CD4-positive, alpha-beta T cell treated with Interleukin-21 for 1 hour (primary cell): Measurements from ENCODE around the gene SERPINB10.

Source experiments
- DNase-seq: peaks from one replicate; pipeline ENCODE4 v3.0.0-alpha.2; 2020

Gene SERPINB10

GRCh38 chr18:63907664-63908063 lies at the start of gene SERPINB10:
Gene SERPINB10, plus strand, starts transcription at chr18:63907958. Its CDS starts 7,553 bp downstream, at chr18:63915511.
- no peak for DNase-seq

DNA sequence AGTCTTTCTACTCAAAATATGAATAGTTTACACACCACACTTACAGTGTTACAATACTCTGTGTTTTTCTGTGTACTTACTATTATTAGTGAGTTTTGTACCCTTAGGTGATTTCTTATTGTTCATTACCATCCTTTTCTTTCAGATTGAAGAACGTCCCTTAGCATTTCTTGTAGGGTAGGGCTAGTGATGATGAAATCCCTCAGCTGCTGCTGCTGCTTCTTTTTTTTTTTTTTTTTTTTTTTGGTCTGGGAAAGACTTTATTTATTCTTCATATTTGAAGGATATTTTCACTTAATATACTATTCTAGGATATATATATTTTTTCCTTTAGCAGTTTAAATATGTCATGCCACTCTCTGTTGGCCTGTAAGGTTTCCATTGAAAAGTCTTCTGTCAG lies 49.3 kb upstream of the SERPINB10 start:
- DNase-seq, result no peak

- DNase-seq, result no peak
Observed at GRCh38 chr18:63859781-63860475, 47.8 kb upstream of the SERPINB10 start.

GRCh38 chr18:63860531-63860930 lies 47.2 kb upstream of the SERPINB10 start:
- no peak for DNase-seq

DNA sequence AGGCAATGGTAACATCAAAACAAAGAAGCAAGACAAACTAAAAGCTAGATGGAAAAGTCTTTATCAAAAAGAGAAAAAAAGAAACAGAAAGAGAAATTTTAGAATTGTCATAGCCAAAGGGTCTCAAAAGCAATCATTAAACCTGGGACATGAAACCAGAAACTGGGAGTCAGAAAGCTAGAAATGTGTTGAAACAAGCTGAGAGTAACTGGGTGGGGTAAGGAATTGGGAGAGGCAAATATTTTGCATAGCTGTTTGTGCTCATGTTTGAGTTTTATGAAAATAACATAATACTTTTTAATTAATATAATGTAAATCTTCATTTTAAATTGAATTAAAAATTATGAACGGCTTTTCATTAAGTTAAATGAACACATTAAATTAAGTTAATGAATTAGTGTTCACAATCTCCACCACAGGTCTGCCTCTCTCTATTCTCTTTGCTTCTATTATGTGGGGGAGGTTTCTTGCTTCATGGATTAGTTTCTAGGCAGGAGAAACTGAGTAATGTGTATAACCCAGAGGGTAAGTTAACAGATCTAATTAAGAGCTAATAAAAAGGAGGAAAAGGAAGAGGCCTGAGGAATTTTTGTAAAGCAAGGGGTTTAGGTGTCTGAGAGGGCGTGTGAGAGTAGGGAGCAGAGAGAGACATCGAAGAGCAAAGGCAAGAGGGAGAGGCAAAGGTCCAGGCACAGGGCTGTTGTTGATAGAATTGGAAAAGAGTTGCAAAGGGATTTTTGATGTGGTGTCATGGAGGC lies 40.2 kb upstream of the SERPINB10 start:
- no peak for DNase-seq

- no peak for DNase-seq
Observed at GRCh38 chr18:63868546-63868945, 39.2 kb upstream of the SERPINB10 start.

GRCh38 chr18:63869374-63869773 lies 38.4 kb upstream of the SERPINB10 start:
- DNase-seq, result no peak

DNA sequence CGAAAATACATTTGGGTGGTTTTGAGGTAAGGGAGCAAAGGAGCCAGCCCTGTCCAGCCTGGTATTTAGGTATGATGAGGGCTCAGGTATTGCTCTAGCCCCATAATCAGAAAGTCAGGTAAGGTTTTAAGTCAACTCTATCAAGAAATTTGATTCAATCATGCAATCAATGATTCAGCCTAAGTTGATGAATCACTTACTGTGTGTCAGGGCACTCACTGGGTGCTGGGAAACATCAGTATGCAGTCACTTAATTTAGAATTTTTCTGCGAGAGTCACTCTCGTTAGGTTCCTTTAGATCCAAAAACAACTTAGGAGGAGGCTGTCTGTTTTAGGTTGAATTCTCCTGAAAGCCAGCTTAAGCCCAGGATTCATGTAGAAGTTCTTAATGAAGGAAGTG lies 37.9 kb upstream of the SERPINB10 start:
- DNase-seq, result no peak

- DNase-seq, result no peak
Observed at GRCh38 chr18:63871836-63872235, 35.9 kb upstream of the SERPINB10 start.

GRCh38 chr18:63872586-63872985 lies 35.2 kb upstream of the SERPINB10 start:
- no peak for DNase-seq

DNA sequence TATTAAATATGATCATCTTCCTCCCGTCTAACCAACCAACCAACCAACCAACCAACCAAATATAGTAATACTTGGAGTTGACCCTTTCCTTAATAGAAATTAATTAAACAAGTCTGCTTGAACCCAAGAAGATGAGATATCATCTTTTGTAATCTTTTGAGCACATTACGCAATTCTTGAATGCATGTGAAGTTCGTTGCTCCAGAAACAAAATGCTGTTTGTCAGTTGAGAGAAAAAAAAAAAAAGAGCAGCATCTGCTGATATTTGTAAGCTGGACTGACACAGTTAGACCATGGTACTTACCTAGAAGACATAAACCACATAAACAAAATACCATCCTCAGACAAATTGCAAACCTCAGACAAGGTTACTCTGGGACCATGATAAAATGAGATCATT lies 29.4 kb upstream of the SERPINB10 start:
- no peak for DNase-seq

- DNase-seq, result no peak
Observed at GRCh38 chr18:63878925-63879324, 28.8 kb upstream of the SERPINB10 start.

DNA sequence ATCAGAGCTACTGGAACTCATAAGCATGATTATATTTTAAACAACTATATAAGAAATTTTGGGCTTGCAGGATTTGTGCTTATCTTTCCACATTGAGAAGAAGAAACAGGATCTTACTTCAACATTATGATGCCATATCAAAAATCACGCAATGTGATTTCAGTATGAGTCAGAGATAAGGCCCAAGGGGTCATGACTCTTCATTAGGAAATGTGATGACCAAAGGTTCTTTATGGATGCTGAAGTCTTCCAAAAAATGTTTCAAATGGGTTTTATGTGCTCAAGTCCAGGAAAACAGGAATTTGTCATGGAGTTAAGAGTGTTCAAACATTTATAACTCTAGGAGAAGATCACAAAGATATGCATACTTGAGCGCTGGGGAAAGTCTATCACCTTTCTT lies 28.0 kb upstream of the SERPINB10 start:
- DNase-seq, result no peak

DNA sequence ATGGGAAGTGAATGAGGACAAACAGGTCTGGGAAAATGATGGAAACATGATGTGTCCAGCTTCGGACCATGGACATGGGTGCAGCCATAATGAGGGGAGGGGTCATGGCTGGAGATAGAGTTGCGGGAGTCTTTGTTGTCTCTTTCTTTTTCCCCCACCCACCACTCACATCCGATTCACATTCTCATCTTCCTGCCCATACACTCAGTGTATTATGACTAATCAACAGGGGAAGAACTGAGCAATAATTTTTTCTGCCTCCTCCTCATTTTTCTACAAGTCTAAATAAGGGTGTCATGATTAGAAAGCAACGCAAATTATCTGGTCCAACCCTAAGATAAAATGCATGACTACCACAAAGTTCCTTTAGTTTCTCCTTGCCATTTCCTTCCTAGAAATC lies 25.9 kb upstream of the SERPINB10 start:
- DNase-seq, result no peak

DNA sequence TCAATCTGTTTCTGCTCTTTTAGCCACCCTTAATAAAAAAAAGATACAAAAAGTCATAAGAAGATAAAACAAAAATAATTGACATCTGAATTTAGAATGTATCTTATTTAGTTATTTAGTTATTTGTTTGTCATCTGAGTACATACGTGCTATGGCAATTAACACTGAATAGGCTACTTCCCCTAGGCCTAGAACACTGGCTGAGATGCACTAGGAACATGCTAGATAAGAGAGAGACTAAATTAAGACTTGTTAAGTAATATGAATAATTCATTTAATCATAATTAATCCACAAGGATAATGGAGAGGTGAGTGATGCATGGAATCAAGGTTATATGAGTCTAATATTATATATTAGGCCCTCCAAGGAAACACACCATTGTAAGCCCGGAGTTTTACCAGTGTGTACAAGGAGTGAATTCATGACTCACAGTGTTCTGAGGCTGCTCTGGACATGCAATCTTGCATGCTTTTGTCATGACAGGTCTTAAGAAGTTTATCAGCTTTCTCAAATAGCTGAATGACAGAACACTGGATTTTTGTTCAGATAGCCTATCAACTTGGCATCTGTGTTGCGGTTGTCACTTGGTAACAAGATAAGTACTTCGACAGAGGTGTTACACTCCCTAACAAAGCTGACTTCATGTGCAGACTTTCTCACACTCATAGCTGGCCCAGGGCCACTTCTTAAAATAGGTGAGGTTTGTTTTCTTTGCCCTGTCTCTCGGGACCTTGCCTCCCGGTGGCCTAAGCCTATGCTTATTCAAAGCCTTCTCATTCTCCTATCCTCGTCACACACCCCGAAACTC lies 25.2 kb upstream of the SERPINB10 start:
- no peak for DNase-seq

- DNase-seq, result no peak
Observed at GRCh38 chr18:63883617-63884016, 24.1 kb upstream of the SERPINB10 start.

- DNase-seq, result no peak
Observed at GRCh38 chr18:63887424-63887823, 20.3 kb upstream of the SERPINB10 start, which contains the start of gene SERPINB2. Gene SERPINB2, plus strand, starts transcription at chr18:63887705. Its CDS starts 3,740 bp downstream, at chr18:63891445.

- no peak for DNase-seq
Observed at GRCh38 chr18:63888470-63889190, 19.1 kb upstream of the SERPINB10 start.

DNA sequence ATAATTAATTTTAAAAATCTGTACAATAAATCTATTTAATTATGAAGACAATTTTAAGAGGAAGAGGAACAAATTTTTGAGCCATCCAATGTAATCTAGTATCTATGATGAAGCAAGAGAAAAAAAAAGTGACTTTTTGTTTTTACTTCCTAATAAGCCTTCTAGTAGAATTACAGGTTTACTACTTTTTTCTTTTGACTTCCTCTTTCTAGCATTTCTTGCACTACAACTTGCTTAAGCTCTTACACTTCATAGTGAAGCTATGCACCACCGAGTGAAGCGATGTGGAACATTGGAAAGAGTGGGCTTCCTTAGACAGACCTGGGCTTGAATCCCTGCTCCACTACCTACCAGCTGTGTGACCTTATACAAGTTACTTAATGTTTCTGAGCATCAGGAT lies 18.1 kb upstream of the SERPINB10 start:
- no peak for DNase-seq

GRCh38 chr18:63890237-63890949 lies 17.4 kb upstream of the SERPINB10 start:
- DNase-seq, result no peak

DNA sequence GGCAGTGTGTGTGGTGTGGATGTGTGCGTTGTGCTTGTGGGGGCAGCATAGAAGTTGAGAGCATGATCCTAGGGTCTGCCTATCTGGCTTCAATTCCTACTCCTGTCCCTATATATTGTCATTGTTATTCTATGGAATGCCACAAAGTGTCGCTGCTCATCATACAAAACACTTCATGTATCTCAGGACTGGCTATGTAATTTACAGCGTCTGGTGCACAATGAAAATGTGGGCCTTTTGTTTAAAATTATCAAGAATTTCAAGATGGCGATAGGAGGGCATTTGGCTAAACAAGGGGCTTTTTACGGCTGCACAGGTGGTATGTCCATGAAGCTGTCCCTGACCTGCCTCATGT lies 16.8 kb upstream of the SERPINB10 start:
- DNase-seq, result no peak

DNA sequence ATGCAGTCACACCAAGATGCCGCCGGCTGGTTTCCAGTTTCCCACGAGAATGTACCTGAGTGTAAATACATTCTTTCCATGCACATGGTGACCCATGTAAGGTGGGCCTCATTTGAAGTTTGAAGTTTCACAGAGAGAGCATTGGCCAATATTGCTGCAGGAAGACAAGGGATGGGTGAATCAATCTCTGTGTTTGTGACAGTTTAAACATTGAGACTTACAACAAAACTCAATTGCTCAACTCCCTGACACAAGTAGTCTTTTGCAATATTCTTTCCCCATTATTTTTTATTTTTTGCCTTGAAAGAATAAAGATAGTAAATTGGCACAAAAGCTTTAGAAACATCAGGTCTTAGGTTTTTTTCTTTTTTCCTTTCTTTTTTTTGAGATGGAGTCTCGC lies 15.2 kb upstream of the SERPINB10 start:
- DNase-seq, result no peak
